Heart right ventricle (tissue), 16 donors: ENCODE data around the gene PNKD. TPM values are rescaled to one million over a fixed set of nuclear protein-coding genes. Genes with fewer than 3 reads are reported as not detected.
"Not testable (repeated sequence)": the region's sequence is repeated elsewhere in the genome, so short reads cannot be mapped to it uniquely, and the experiment has no call there.

Experiments
- ATAC-seq, 8 donors: fragments of 200-7000 bp; cut with Tn5 transposase; one replicate each; pipeline ENCODE4 v1.9.1; 2020; ENCODE audit warnings: mild to moderate bottlenecking in 8 of 8, moderate library complexity in 8 of 8, moderate number of reproducible peaks in 1 of 8
- DNase-seq, 2 donors: peaks; one replicate each; pipeline ENCODE4 v3.0.0-alpha.2; 2020
- H3K27ac ChIP-seq, 10 donors: fragments of 200-600 bp; sonication (generic) in 2 of 10; one replicate each; pipeline versions ENCODE4 v1.5.0 to v1.8.0; 2020 to 2022; ENCODE audit warnings: mild to moderate bottlenecking in 3 of 10
- H3K27me3 ChIP-seq, 7 donors: fragments of 200-600 bp; one replicate each; pipeline ENCODE4 v1.8.0; 2021 to 2022; ENCODE audit warnings: mild to moderate bottlenecking in 2 of 7
- H3K36me3 ChIP-seq, 9 donors: fragments of 200-600 bp; sonication (generic) in 1 of 9; one replicate each; pipeline versions ENCODE4 v1.5.0 to v1.8.0; 2020 to 2022; ENCODE audit warnings: mild to moderate bottlenecking in 2 of 9
- H3K4me1 ChIP-seq, 9 donors: fragments of 200-600 bp; sonication (generic) in 1 of 9; one replicate each; pipeline versions ENCODE4 v1.5.0 to v1.8.0; 2020 to 2022; ENCODE audit warnings: mild to moderate bottlenecking in 4 of 9
- H3K4me3 ChIP-seq, 10 donors: fragments of 200-600 bp; sonication (generic) in 2 of 10; one replicate each; pipeline versions ENCODE4 v1.5.0 to v1.8.0; 2020 to 2022; ENCODE audit warnings: mild to moderate bottlenecking in 7 of 10, moderate library complexity in 2 of 10
- H3K9me3 ChIP-seq, 11 donors: fragments of 200-600 bp in 10 of 11; sonication (generic) in 2 of 11; one replicate each; pipeline versions ENCODE4 v1.5.0 to v1.8.0; 2013 to 2022; ENCODE audit warnings: mild to moderate bottlenecking in 2 of 11, control low read depth in 1 of 11, moderate library complexity in 1 of 11
- WGBS, 2 donors: extraction: QIAGEN DNeasy Blood & Tissue Kit; methylation state at CpG; one replicate each; pipeline ENCODE4 v1.1.7; 2013; ENCODE audit warnings: inconsistent platforms in 1 of 2; 5-methylcytosine and 5-hydroxymethylcytosine counted together
- intact Hi-C, 10 donors: fragments of 100-400 bp; cut with DNase I; formaldehyde crosslinking; loops; one replicate each; pipeline versions ENCODE4 v1.11.1 to v1.14.2; 2022
- polyA plus RNA-seq, 2 donors: library from polyadenylated mRNA; stranded (reverse); fragments of 200-250 nt; gene quantifications; one replicate each; pipeline ENCODE4 v1.2.3, GENCODE V29; 2013
- total RNA-seq, 10 donors: library from RNA; stranded (reverse); fragmentation: NEBNext Ultra II Directional in 3 of 10; extraction: Animal tissue kit (Norgen Biotek cat#: 25700) in 3 of 10; gene quantifications; one replicate each; pipeline versions ENCODE4 v1.2.1 to v1.2.4, GENCODE V29; 2021 to 2023
- TF ChIP-seq, protein P1 (sequence below), 9 donors: fragments of 200-600 bp; sonication (generic) in 2 of 9; IDR thresholded peaks; one replicate each; pipeline versions ENCODE4 v1.5.0 to v1.8.0; 2021 to 2022; ENCODE audit warnings: antibody characterized with exemption in 9 of 9, mild to moderate bottlenecking in 5 of 9, moderate library complexity in 1 of 9
- donor health status: Arrhythmogenic right ventricular cardiomyopathy.
- donor health status: ischemic (EF 13 %, LVEDD 7.1; RV severe dilation, severe dysfunction).
- donor health status: healthy with polysubstance abuse.
- donor health status: DM: no; HTN: yes; CAD: no.
- donor health status: DM: no; HTN: no; CAD: no.
- donor health status: ischemic (EF 25% LVEDD 6.9; RV normal size, moderate dysfunction).
- donor health status: ischemic (EF 25% LVEDD 5.7; RV mildly dilated, moderate dysfunction).
- donor health status: healthy.
- donor health status: DM: yes; HTN: yes; CAD: no.
- donor health status: Ischemic cardiomyopathy.
- donor health status: ischemic (EF 35%, LVEDD 5.7; RV mildly dilated, moderate dysfunction).
- donor health status: nonischemic (EF 11% LVEDD 7.7; RV severe dilation, severe dysfunction).
- donor health status: DM: yes; HTN: yes; CAD: no.
- donor health status: PGD.
- donor health status: ischemic (EF 29% LVEDD 5.4; RV normal size, mild dysfunction).
- donor health status: nonischemic (EF 23%, LVEDD 6.1; RV moderate dilation, normal function).

The PNKD gene
- total and polyA plus RNA-seq, 12 donors: 56.9 to 138 (median 75.7) TPM

DNA sequence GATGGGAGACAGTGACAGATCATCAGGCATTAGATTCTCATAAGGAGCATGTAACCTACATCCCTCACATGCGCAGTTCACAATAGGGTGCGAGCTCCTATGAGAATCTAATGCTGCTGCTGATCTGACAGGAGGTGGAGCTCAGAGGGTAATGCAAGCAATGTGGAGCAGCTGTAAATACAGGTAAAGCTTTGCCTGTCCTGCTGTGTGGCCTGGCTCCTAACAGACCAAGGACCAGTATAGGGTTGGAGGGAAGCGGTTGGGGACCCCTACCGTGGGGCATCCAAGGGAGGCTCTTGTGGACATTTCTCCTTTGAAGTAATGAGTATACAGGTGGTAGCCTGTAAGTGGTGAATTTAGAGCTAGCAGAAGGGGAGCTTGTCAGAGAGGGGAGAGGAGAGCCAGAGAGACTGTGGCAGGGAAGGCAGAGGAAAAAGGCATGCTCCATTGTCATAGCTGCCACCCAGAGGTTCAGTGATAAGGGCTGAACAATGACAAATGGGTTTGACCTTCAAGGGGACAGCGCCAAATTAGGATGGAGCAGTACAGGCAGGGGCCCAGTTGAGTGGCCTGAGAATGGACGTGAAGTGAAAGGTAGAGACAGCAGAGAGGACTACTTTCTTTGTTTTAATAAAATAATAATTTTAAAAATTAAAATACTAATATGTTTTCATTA lies 37.2 kb downstream of the PNKD start:
- 77 to 78% methylated on average over 6 of the region's 6 CpGs for WGBS, 2 donors
- intact Hi-C loops: loop anchor here in 3 of 10 donors (10.0 kb wide), 2 partner anchors 87 to 157 kb away; partner anchors contain the start of gene CTDSP1 (in 1 of the 3)
- peak; percentile 52 to 96 (median 80) for ATAC-seq

DNA sequence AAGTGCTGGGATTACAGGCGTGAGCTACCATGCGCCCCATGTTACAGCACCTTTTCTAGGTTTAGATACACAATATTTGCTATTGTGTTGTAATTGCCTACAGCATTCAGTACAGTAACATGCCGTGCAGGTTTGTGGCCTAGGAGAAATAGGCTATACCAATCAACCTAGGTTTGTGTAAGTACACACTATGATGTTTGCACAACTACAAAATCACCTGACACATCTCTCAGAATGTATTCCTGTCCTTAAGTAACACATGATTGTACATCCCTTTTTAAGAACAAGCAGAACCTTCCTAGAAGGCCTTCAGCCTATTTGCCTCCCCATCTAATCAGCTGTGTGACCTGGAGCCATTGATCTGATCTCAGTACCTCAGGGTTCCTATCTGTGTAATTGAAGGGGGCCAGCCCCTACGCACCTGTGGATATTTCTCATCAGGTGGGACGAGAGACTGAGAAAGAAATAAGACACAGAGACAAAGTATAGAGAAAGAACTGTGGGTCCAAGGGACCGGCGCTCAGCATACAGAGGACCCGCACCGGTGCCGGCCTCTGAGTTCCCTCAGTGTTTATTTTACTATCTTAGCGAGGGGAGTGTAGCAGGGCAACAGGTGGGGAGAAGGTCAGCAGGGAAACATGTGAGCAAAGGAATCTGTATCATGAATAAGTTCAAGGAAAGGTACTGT lies 40.7 kb downstream of the PNKD start:
- WGBS, 2 donors: 65 to 82% methylated on average over 11 of the region's 11 CpGs
- no peak for ATAC-seq
- intact Hi-C loops: no loop called here

More for the DNA sequence above, 37.2 kb downstream of the PNKD start:
- Histone ChIP-seq H3K27ac (peak overlapping the region in 6 of 10 donors; percentile 41 to 60 (median 55)), H3K27me3 (no peaks in the 10 kb centered on the region), H3K9me3 (no peaks in the 10 kb centered on the region), H3K4me3 (no peak overlapping the region), H3K4me1 (peaks cover 0 to 11% (median 0%) of the 10 kb centered on the region in 9 donors), H3K36me3 (no peaks in the 10 kb centered on the region)
- DNase-seq: no peak
- TF ChIP-seq, protein P1, sequence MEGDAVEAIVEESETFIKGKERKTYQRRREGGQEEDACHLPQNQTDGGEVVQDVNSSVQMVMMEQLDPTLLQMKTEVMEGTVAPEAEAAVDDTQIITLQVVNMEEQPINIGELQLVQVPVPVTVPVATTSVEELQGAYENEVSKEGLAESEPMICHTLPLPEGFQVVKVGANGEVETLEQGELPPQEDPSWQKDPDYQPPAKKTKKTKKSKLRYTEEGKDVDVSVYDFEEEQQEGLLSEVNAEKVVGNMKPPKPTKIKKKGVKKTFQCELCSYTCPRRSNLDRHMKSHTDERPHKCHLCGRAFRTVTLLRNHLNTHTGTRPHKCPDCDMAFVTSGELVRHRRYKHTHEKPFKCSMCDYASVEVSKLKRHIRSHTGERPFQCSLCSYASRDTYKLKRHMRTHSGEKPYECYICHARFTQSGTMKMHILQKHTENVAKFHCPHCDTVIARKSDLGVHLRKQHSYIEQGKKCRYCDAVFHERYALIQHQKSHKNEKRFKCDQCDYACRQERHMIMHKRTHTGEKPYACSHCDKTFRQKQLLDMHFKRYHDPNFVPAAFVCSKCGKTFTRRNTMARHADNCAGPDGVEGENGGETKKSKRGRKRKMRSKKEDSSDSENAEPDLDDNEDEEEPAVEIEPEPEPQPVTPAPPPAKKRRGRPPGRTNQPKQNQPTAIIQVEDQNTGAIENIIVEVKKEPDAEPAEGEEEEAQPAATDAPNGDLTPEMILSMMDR (IDR thresholded peaks at IDR 0.05): no peak

GRCh38 chr2:218311541-218312266 lies 41.4 kb downstream of the PNKD start:
- not testable (repeated sequence) for H3K27me3 ChIP-seq
- 49 to 56% methylated on average over 11 of the region's 11 CpGs for WGBS, 2 donors

More for the DNA sequence above, 40.7 kb downstream of the PNKD start:
- Histone ChIP-seq H3K4me1 (peaks cover 0 to 13% (median 0%) of the 10 kb centered on the region in 9 donors), H3K27ac (no peak overlapping the region), H3K9me3 (no peaks in the 10 kb centered on the region), H3K36me3 (no peaks in the 10 kb centered on the region), H3K27me3 (no peaks in the 10 kb centered on the region), H3K4me3 (no peak overlapping the region)
- TF ChIP-seq, protein P1 (IDR thresholded peaks at IDR 0.05): no peak
- DNase-seq: no peak

GRCh38 chr2:218312267-218312756 lies 42.0 kb downstream of the PNKD start:
- H3K4me3 ChIP-seq: no peak overlapping the region
- intact Hi-C loops: no loop called here
- 77 to 91% methylated on average over 2 of the region's 2 CpGs for WGBS, 2 donors

More at GRCh38 chr2:218311541-218312266, 41.4 kb downstream of the PNKD start:
- H3K4me3 ChIP-seq, intact Hi-C loops, H3K27ac ChIP-seq, H3K36me3 ChIP-seq, DNase-seq, ATAC-seq, H3K9me3 ChIP-seq: not testable (repeated sequence)
- H3K4me1 ChIP-seq: peaks cover 0 to 18% (median 0%) of the 10 kb centered on the region in 9 donors

More at GRCh38 chr2:218312267-218312756, 42.0 kb downstream of the PNKD start:
- ATAC-seq (no peak), DNase-seq (no peak)
- H3K27me3 ChIP-seq: no peaks in the 10 kb centered on the region
- H3K9me3 ChIP-seq: no peaks in the 10 kb centered on the region
- H3K27ac ChIP-seq: no peak overlapping the region
- no peaks in the 10 kb centered on the region for H3K36me3 ChIP-seq
- TF ChIP-seq, protein P1 (IDR thresholded peaks at IDR 0.05): no peak
- peaks cover 0 to 24% (median 0%) of the 10 kb centered on the region in 9 donors for H3K4me1 ChIP-seq
